H1 (cell line): ENCODE measurements around the gene EIF4E1B. TPM values are rescaled to one million over a fixed set of nuclear protein-coding genes. Genes with fewer than 3 reads are reported as not detected.
A peak's percentile ranks its signal among the peaks of the same experiment; 100 is the strongest.

Experiments used
- CTCF ChIA-PET: fragments of 300-600 bp; sonication (Branson Sonifier 250); formaldehyde crosslinking; loops from one replicate; lab custom pipeline; 2021; ENCODE audit not compliant: partially characterized antibody; lab: Charles Lee
- POLR2A ChIA-PET: fragments of 300-600 bp; sonication (Branson Sonifier 250); formaldehyde crosslinking; loops from one replicate; lab custom pipeline; 2021; ENCODE audit warnings: inconsistent platforms; ENCODE audit not compliant: partially characterized antibody; lab: Charles Lee
- DNase-seq, 2 experiments: peaks; one replicate each; pipeline versions ENCODE4 v3.0.0 to v3.0.0-alpha.2; 2010 to 2022; ENCODE audit warnings: low spot score in 2 of 2, low read depth in 1 of 2, mixed read lengths in 1 of 2
- FAIRE-seq: peaks from 2 replicates; lab custom pipeline; 2011; peaks lifted over from hg19 to GRCh38; lab: Jason Lieb, UNC
- H2AFZ ChIP-seq: 2 replicates; pipeline ENCODE4 v1.8.1; 2012; ENCODE audit warnings: low read length, inconsistent platforms
- H2AK5ac ChIP-seq: 2 replicates; pipeline ENCODE4 v1.6.1; 2013; ENCODE audit warnings: low read depth, low read length
- H2BK120ac ChIP-seq: replicated peaks from 2 replicates; pipeline ENCODE3; 2013; ENCODE audit warnings: low read depth, low read length, inconsistent platforms
- H2BK12ac ChIP-seq: 2 replicates; pipeline ENCODE4 v1.6.1; 2013; ENCODE audit warnings: low read depth, low read length
- H2BK15ac ChIP-seq: 2 replicates; pipeline ENCODE4 v1.6.1; 2013; ENCODE audit warnings: low read length
- H2BK20ac ChIP-seq: 2 replicates; pipeline ENCODE4 v1.6.1; 2013; ENCODE audit warnings: low read length
- H2BK5ac ChIP-seq: 2 replicates; pipeline ENCODE4 v1.6.1; 2013; ENCODE audit warnings: low read depth, low read length
- H3K14ac ChIP-seq: 2 replicates; pipeline ENCODE4 v1.6.1; 2013; ENCODE audit warnings: inconsistent platforms; ENCODE audit not compliant: insufficient read length
- H3K18ac ChIP-seq: 2 replicates; pipeline ENCODE4 v1.6.1; 2013; ENCODE audit warnings: low read length; ENCODE audit errors: extremely low read depth
- H3K23ac ChIP-seq: 2 replicates; pipeline ENCODE4 v1.6.1; 2013; ENCODE audit warnings: inconsistent platforms; ENCODE audit not compliant: insufficient read length
- H3K23me2 ChIP-seq: 2 replicates; pipeline ENCODE4 v1.6.1; 2013; ENCODE audit warnings: low read depth, low read length
- H3K27ac ChIP-seq: 2 replicates; pipeline ENCODE4 v1.6.1; 2011; ENCODE audit warnings: low read depth, low read length, inconsistent platforms
- H3K27me3 ChIP-seq, 4 experiments: replicated peaks in 1 of 4; 1 replicate in 1 of 4; 2 replicates in 3 of 4; pipeline versions ENCODE4 v1.6.1 to v1.8.1; 2011 to 2013; ENCODE audit warnings: low read length in 3 of 4, mild to moderate bottlenecking in 3 of 4, inconsistent platforms in 2 of 4, mixed read lengths in 2 of 4, moderate library complexity in 1 of 4; ENCODE audit not compliant: control insufficient read depth in 3 of 4, insufficient read depth in 3 of 4; ENCODE audit errors: extremely low read depth in 1 of 4
- H3K36me3 ChIP-seq, 4 experiments: 2 replicates each; pipeline versions ENCODE4 v1.6.1 to v1.8.1; 2011 to 2013; ENCODE audit warnings: mild to moderate bottlenecking in 4 of 4, low read length in 3 of 4, moderate library complexity in 2 of 4, control low read depth in 1 of 4, inconsistent platforms in 1 of 4; ENCODE audit not compliant: insufficient read depth in 4 of 4, control insufficient read depth in 2 of 4
- H3K4ac ChIP-seq: replicated peaks from 2 replicates; pipeline ENCODE3; 2013; ENCODE audit warnings: low read length, low read depth, mixed read lengths, inconsistent platforms; ENCODE audit not compliant: insufficient read length
- H3K4me1 ChIP-seq, 4 experiments: replicated peaks in 1 of 4; 1 replicate in 1 of 4; 2 replicates in 3 of 4; pipeline versions ENCODE4 v1.6.1 to v1.8.1; 2011 to 2013; ENCODE audit warnings: low read length in 3 of 4, inconsistent platforms in 2 of 4, mixed read lengths in 1 of 4; ENCODE audit not compliant: insufficient read depth in 4 of 4, control insufficient read depth in 3 of 4
- H3K4me2 ChIP-seq, 2 experiments: 2 replicates each; pipeline versions ENCODE4 v1.6.1 to v1.8.1; 2011 to 2013; ENCODE audit warnings: low read depth in 2 of 2, low read length in 2 of 2, control low read depth in 1 of 2, inconsistent platforms in 1 of 2, mild to moderate bottlenecking in 1 of 2; ENCODE audit not compliant: insufficient read depth in 1 of 2
- H3K4me3 ChIP-seq, 4 experiments: fragments of 200-600, 300-600 bp in 1 of 4; sonication (generic), shearing (Covaris generic), sonication (Bioruptor Twin) in 1 of 4; 2 replicates each; pipeline versions ENCODE4 v1.5.1 to v1.8.1; 2011 to 2016; ENCODE audit warnings: low read length in 4 of 4, low read depth in 3 of 4, control low read depth in 2 of 4, inconsistent platforms in 2 of 4, mild to moderate bottlenecking in 2 of 4, mixed read lengths in 1 of 4, moderate library complexity in 1 of 4; ENCODE audit not compliant: insufficient read depth in 2 of 4; ENCODE audit errors: extremely low read depth in 1 of 4
- H3K56ac ChIP-seq: replicated peaks from 2 replicates; pipeline ENCODE3; 2013; ENCODE audit warnings: low read depth, mild to moderate bottlenecking, mixed read lengths, low read length, inconsistent platforms; ENCODE audit not compliant: insufficient read length
- H3K79me1 ChIP-seq: 2 replicates; pipeline ENCODE4 v1.6.1; 2013; ENCODE audit warnings: low read depth, low read length, control low read depth
- H3K79me2 ChIP-seq, 2 experiments: 2 replicates each; pipeline versions ENCODE4 v1.6.1 to v1.8.1; 2012 to 2013; ENCODE audit warnings: low read length in 2 of 2, mild to moderate bottlenecking in 2 of 2, inconsistent platforms in 1 of 2; ENCODE audit not compliant: insufficient read depth in 2 of 2, control insufficient read depth in 1 of 2
- H3K9ac ChIP-seq, 4 experiments: replicated peaks in 1 of 4; 1 replicate in 1 of 4; 2 replicates in 3 of 4; pipeline versions ENCODE4 v1.6.1 to v1.8.1; 2011 to 2013; ENCODE audit warnings: low read depth in 3 of 4, low read length in 3 of 4, control low read depth in 2 of 4, mild to moderate bottlenecking in 2 of 4, moderate library complexity in 2 of 4, inconsistent platforms in 1 of 4; ENCODE audit errors: extremely low read depth in 1 of 4
- H3K9me3 ChIP-seq, 2 experiments: 2 replicates each; pipeline versions ENCODE4 v1.6.1 to v1.8.1; 2012 to 2013; ENCODE audit warnings: mild to moderate bottlenecking in 2 of 2, moderate library complexity in 2 of 2, control low read depth in 1 of 2, inconsistent platforms in 1 of 2, low read depth in 1 of 2, low read length in 1 of 2, mixed read lengths in 1 of 2; ENCODE audit not compliant: insufficient read depth in 2 of 2
- H4K20me1 ChIP-seq, 2 experiments: replicated peaks in 1 of 2; 2 replicates each; pipeline versions ENCODE3 to v1.8.1; 2011 to 2013; ENCODE audit warnings: inconsistent platforms in 2 of 2, low read length in 2 of 2, mild to moderate bottlenecking in 1 of 2; ENCODE audit not compliant: insufficient read depth in 2 of 2, control insufficient read depth in 1 of 2
- H4K5ac ChIP-seq: 2 replicates; pipeline ENCODE4 v1.6.1; 2013; ENCODE audit warnings: low read length, low read depth, mixed read lengths, inconsistent platforms; ENCODE audit not compliant: insufficient read length
- H4K8ac ChIP-seq: 2 replicates; pipeline ENCODE4 v1.8.0; 2013; ENCODE audit warnings: mild to moderate bottlenecking, moderate library complexity, low read length, inconsistent platforms; ENCODE audit not compliant: insufficient read depth; ENCODE audit errors: extremely low read depth
- H4K91ac ChIP-seq: replicated peaks from 2 replicates; pipeline ENCODE3; 2013; ENCODE audit warnings: low read length, mixed read lengths, inconsistent platforms; ENCODE audit not compliant: insufficient read length
- HDAC2 ChIP-seq, 2 experiments: fragments of 300-600 bp in 1 of 2; sonication (generic) in 1 of 2; IDR thresholded peaks; 2 replicates each; pipeline ENCODE4 v1.6.1; 2011 to 2012; ENCODE audit warnings: low read depth in 2 of 2, low read length in 2 of 2, mild to moderate bottlenecking in 2 of 2, moderate library complexity in 2 of 2, borderline replicate concordance in 1 of 2, inconsistent platforms in 1 of 2
- WGBS, 2 experiments: shearing (Covaris generic) in 1 of 2; methylation state at CpG; one replicate each; pipeline versions ENCODE4 v1.1.6 to v1.1.7; 2013 to 2015; ENCODE audit warnings: low lambda C conversion rate in 2 of 2, mixed read lengths in 2 of 2, inconsistent platforms in 1 of 2, low coverage in 1 of 2, missing lambda C conversion rate in 1 of 2; ENCODE audit not compliant: insufficient replicate concordance in 2 of 2, insufficient coverage in 1 of 2, insufficient read length in 1 of 2; ENCODE audit errors: extremely low coverage in 1 of 2, missing lambda C conversion rate in 1 of 2; 5-methylcytosine and 5-hydroxymethylcytosine counted together
- polyA plus RNA-seq, 7 experiments: library from polyadenylated mRNA; depleted of rRNA in 3 of 7; stranded (reverse) in 5 of 7; unstranded in 2 of 7; fragments of >200 nt in 5 of 7; fragments of 200-250 nt in 2 of 7; gene quantifications; 1 replicate in 5 of 7; 2 replicates in 1 of 7; 4 replicates in 1 of 7; pipeline versions ENCODE4 v1.2.1 to v1.2.3, GENCODE V29; 2011 to 2013; ENCODE audit warnings: missing spikeins in 2 of 7, mixed read lengths in 2 of 7
- total RNA-seq: library from RNA; stranded (reverse); fragmentation: NEBNext Ultra II Directional; extraction: Animal tissue kit (Norgen Biotek cat#: 25700); gene quantifications from 2 replicates; pipeline ENCODE4 v1.2.1, GENCODE V29; 2021
- TF ChIP-seq, protein P1 (sequence below): IDR thresholded peaks from 2 replicates; pipeline ENCODE4 v1.6.1; 2012; ENCODE audit warnings: inconsistent platforms

The EIF4E1B gene
- total and polyA plus RNA-seq, 2 of the 8 experiments (the other 6 are each of a cell fraction or from before 2014, with no cell fraction given) = 0.97 to 1.3 TPM

DNA sequence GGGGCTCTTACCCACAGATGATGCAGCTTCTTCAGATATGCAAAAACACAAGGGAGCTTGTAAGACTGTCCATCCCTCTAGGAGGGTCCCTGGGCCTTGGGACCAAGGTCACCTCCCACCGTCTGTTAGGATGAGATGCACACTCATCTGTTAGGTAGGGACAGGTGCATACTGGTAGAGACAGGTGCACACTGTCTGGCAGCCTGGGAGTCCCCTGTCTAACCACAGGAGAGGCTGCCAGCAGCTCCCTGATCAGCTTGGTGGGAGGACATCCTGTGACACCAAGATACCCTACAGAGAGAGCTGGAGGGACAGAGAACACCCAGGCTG lies 30.0 kb downstream of the EIF4E1B start:
- Histone ChIP-seq H3K79me2 (no peaks in the 10 kb centered on the region), H3K27me3 (no peaks in the 10 kb centered on the region), H3K14ac (no peak overlapping the region), H2BK15ac (peak overlapping the region; percentile 65; the same call in 1 of the 2 replicates), H3K4ac (no peak overlapping the region), H2BK12ac (no peak overlapping the region; the same call in 1 of the 2 replicates), H3K27ac (no peak overlapping the region), H3K36me3 (no peaks in the 10 kb centered on the region; a peak in 1 of 8 replicates), H2BK20ac (no peak overlapping the region), H2BK120ac (no peak overlapping the region), H4K5ac (no peak overlapping the region), H2AK5ac (no peak overlapping the region), H3K9me3 (no peaks in the 10 kb centered on the region), H2BK5ac (no peak overlapping the region; the same call in 1 of the 2 replicates), H3K4me1 (peaks cover 0 to 12% (median 8%) of the 10 kb centered on the region in 4 experiments; a peak in 6 of 7 replicates), H3K79me1 (no peaks in the 10 kb centered on the region), H4K20me1 (peaks cover 0 to 4% of the 10 kb centered on the region in 2 experiments), H3K23ac (no peak overlapping the region), H3K9ac (no peak overlapping the region), H3K4me2 (no peak overlapping the region), H3K4me3 (no peak overlapping the region), H3K56ac (no peak overlapping the region), H3K18ac (no peak overlapping the region), H2AFZ (no peak overlapping the region), H4K8ac (no peak overlapping the region; the same call in 1 of the 2 replicates), H4K91ac (no peak overlapping the region), H3K23me2 (peaks cover 4% of the 10 kb centered on the region; the same call in 1 of the 2 replicates)
- POLR2A ChIA-PET = interaction anchor here (0.7 to 2.1 kb wide), 10 partner anchors 9 to 237 kb away, joined by 3 to 9 read pairs (median 4); no protein-coding TSS in a partner anchor
- CTCF ChIA-PET = interaction anchor here (0.6 to 35.1 kb wide), 98 partner anchors 9 to 641 kb away, joined by 3 to 859 read pairs (median 6); partner anchors contain the start of genes FGFR4 and HK3
- 16% methylated on average over 1 of the region's 1 CpG; no CpG with 5 or more reads in 1 of the 2 experiments for WGBS, 2 experiments
- no peak for FAIRE-seq
- no peak for DNase-seq
- TF ChIP-seq HDAC2 (IDR thresholded peaks at IDR 0.05; ENCODE audit: borderline replicate concordance in 1 of 2, low read depth in 2 of 2, low read length in 2 of 2) = no peak
- TF ChIP-seq, protein P1, sequence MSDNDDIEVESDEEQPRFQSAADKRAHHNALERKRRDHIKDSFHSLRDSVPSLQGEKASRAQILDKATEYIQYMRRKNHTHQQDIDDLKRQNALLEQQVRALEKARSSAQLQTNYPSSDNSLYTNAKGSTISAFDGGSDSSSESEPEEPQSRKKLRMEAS = no peak
